ENCODE results near the gene IL34.

Gene IL34

GRCh38 chr16:70646260-70647241, at the start of gene IL34:
Gene IL34, plus strand, starts transcription at chr16:70646559. Its CDS starts 389 bp downstream, at chr16:70646948.
- ATAC-seq (replicated peaks) (no peak), DNase-seq (no peak)
- Mint-ChIP-seq H3K4me1 (no peaks in the 10 kb centered on the region), H3K4me3 (no peak within 1 kb of the TSS), H3K27me3 (peaks cover 3 to 9% of the 10 kb centered on the region in 2 donors), H3K9me3 (no peaks in the 10 kb centered on the region), H3K27ac (no peak within 1 kb of the TSS), H3K36me3 (no peaks in the 10 kb centered on the region)

- no peaks in the 10 kb centered on the region for H3K9me3 Mint-ChIP-seq
- ATAC-seq (replicated peaks) (no peak), DNase-seq (no peak)
- H3K36me3 Mint-ChIP-seq: no peaks in the 10 kb centered on the region
- H3K27ac Mint-ChIP-seq: no peak overlapping the region
- H3K4me1 Mint-ChIP-seq: no peaks in the 10 kb centered on the region
- peaks cover 12 to 14% of the 10 kb centered on the region in 2 donors for H3K27me3 Mint-ChIP-seq
- no peak overlapping the region for H3K4me3 Mint-ChIP-seq
Measured at GRCh38 chr16:70597135-70597835, 49.1 kb upstream of the IL34 start.

- peaks cover 12 to 14% of the 10 kb centered on the region in 2 donors for H3K27me3 Mint-ChIP-seq
Measured at GRCh38 chr16:70598937-70599503, 47.3 kb upstream of the IL34 start.

GRCh38 chr16:70600730-70601129, 45.6 kb upstream of the IL34 start:
- H3K27me3 Mint-ChIP-seq: peaks cover 12 to 14% of the 10 kb centered on the region in 2 donors
- ATAC-seq (replicated peaks): no peak
- no peaks in the 10 kb centered on the region for H3K9me3 Mint-ChIP-seq
- H3K36me3 Mint-ChIP-seq: no peaks in the 10 kb centered on the region
- no peak overlapping the region for H3K27ac Mint-ChIP-seq
- DNase-seq: no peak
- no peak overlapping the region for H3K4me3 Mint-ChIP-seq
- peaks cover 0 to 2% of the 10 kb centered on the region in 2 donors for H3K4me1 Mint-ChIP-seq

More at GRCh38 chr16:70598937-70599503, 47.3 kb upstream of the IL34 start:
- Mint-ChIP-seq H3K27ac (no peak overlapping the region), H3K4me1 (no peaks in the 10 kb centered on the region), H3K36me3 (no peaks in the 10 kb centered on the region), H3K9me3 (no peaks in the 10 kb centered on the region), H3K4me3 (no peak overlapping the region)
- ATAC-seq (replicated peaks) (no peak), DNase-seq (no peak)

- no peaks in the 10 kb centered on the region for H3K36me3 Mint-ChIP-seq
- no peak for ATAC-seq (replicated peaks)
- peaks cover 12 to 14% of the 10 kb centered on the region in 2 donors for H3K27me3 Mint-ChIP-seq
- H3K27ac Mint-ChIP-seq: no peak overlapping the region
- H3K4me3 Mint-ChIP-seq: no peak overlapping the region
- peaks cover 0 to 2% of the 10 kb centered on the region in 2 donors for H3K4me1 Mint-ChIP-seq
- H3K9me3 Mint-ChIP-seq: no peaks in the 10 kb centered on the region
- DNase-seq: no peak
Measured at GRCh38 chr16:70601576-70602575, 44.5 kb upstream of the IL34 start.

GRCh38 chr16:70602831-70603230, 43.5 kb upstream of the IL34 start:
- Mint-ChIP-seq H3K27me3 (peaks cover 12 to 20% of the 10 kb centered on the region in 2 donors), H3K4me3 (no peak overlapping the region), H3K9me3 (no peaks in the 10 kb centered on the region), H3K4me1 (peaks cover 0 to 2% of the 10 kb centered on the region in 2 donors), H3K27ac (no peak overlapping the region), H3K36me3 (no peaks in the 10 kb centered on the region)
- ATAC-seq (replicated peaks): no peak
- DNase-seq: no peak

GRCh38 chr16:70604407-70605282, 41.7 kb upstream of the IL34 start:
- H3K36me3 Mint-ChIP-seq: no peaks in the 10 kb centered on the region
- peaks cover 0 to 2% of the 10 kb centered on the region in 2 donors for H3K4me1 Mint-ChIP-seq
- no peaks in the 10 kb centered on the region for H3K9me3 Mint-ChIP-seq
- DNase-seq: no peak
- H3K4me3 Mint-ChIP-seq: no peak overlapping the region
- no peak overlapping the region for H3K27ac Mint-ChIP-seq
- peaks cover 18 to 20% of the 10 kb centered on the region in 2 donors for H3K27me3 Mint-ChIP-seq
- ATAC-seq (replicated peaks): no peak

GRCh38 chr16:70605283-70605657, 41.1 kb upstream of the IL34 start:
- no peak for DNase-seq
- H3K36me3 Mint-ChIP-seq: no peaks in the 10 kb centered on the region
- ATAC-seq (replicated peaks): no peak
- no peak overlapping the region for H3K27ac Mint-ChIP-seq
- H3K27me3 Mint-ChIP-seq: peaks cover 14 to 16% of the 10 kb centered on the region in 2 donors
- no peaks in the 10 kb centered on the region for H3K9me3 Mint-ChIP-seq
- H3K4me3 Mint-ChIP-seq: no peak overlapping the region
- peaks cover 0 to 2% of the 10 kb centered on the region in 2 donors for H3K4me1 Mint-ChIP-seq

- Mint-ChIP-seq H3K27ac (no peak overlapping the region), H3K4me3 (no peak overlapping the region), H3K36me3 (no peaks in the 10 kb centered on the region), H3K27me3 (peaks cover 9 to 18% of the 10 kb centered on the region in 2 donors), H3K4me1 (peaks cover 0 to 2% of the 10 kb centered on the region in 2 donors), H3K9me3 (no peaks in the 10 kb centered on the region)
- no peak for ATAC-seq (replicated peaks)
- DNase-seq: no peak
Measured at GRCh38 chr16:70608521-70608920, 37.8 kb upstream of the IL34 start.

- Mint-ChIP-seq H3K27me3 (peaks cover 9 to 18% of the 10 kb centered on the region in 2 donors), H3K36me3 (no peaks in the 10 kb centered on the region), H3K27ac (no peak overlapping the region), H3K9me3 (no peaks in the 10 kb centered on the region), H3K4me1 (no peaks in the 10 kb centered on the region), H3K4me3 (no peak overlapping the region)
- ATAC-seq (replicated peaks) (no peak), DNase-seq (no peak)
Measured at GRCh38 chr16:70610273-70611223, 35.8 kb upstream of the IL34 start.

GRCh38 chr16:70611224-70611598, 35.1 kb upstream of the IL34 start:
- H3K27me3 Mint-ChIP-seq: peaks cover 9 to 18% of the 10 kb centered on the region in 2 donors
- H3K27ac Mint-ChIP-seq: no peak overlapping the region
- H3K9me3 Mint-ChIP-seq: no peaks in the 10 kb centered on the region
- ATAC-seq (replicated peaks): no peak
- H3K4me3 Mint-ChIP-seq: no peak overlapping the region
- H3K36me3 Mint-ChIP-seq: no peaks in the 10 kb centered on the region
- no peaks in the 10 kb centered on the region for H3K4me1 Mint-ChIP-seq
- DNase-seq: no peak

- Mint-ChIP-seq H3K27ac (no peak overlapping the region), H3K4me1 (no peaks in the 10 kb centered on the region), H3K4me3 (no peak overlapping the region), H3K27me3 (peaks cover 9 to 18% of the 10 kb centered on the region in 2 donors), H3K9me3 (no peaks in the 10 kb centered on the region), H3K36me3 (no peaks in the 10 kb centered on the region)
- ATAC-seq (replicated peaks) (no peak), DNase-seq (no peak)
Measured at GRCh38 chr16:70611785-70612303, 34.5 kb upstream of the IL34 start.
